Stimulated activated CD8-positive, alpha-beta memory T cell treated with anti-CD3 and anti-CD28 coated beads, Interleukin-15, amount 100 ng/mL, for 1 hour (primary cell): Measurements from ENCODE around the gene RFX3.

Experiments
- DNase-seq: peaks from one replicate; pipeline ENCODE4 v3.0.0-alpha.2; 2020; ENCODE audit warnings: low read depth

The RFX3 gene

GRCh38 chr9:3205421-3206095, 320.2 kb downstream of the RFX3 start:
- no peak for DNase-seq

- no peak for DNase-seq
Measured at GRCh38 chr9:3200331-3200774, 325.4 kb downstream of the RFX3 start.

DNA sequence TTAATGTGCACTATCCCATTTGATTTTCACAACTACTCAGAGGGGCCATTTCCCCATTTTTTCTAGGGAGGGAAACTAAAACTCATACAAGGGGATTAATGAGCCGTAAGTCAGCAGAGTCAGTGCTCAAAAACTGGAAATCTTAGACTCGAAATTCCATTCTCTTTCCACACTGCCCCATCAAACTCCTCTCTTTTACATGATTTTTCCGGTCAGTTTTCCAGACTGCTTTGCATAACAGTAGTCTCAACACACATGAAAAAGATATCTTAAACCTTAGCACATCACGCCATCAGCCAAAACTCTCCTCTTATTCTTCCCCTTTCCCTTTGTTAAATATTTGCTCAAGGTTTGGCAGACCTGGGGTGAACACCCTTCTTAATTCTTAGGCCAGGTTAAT, 332.0 kb downstream of the RFX3 start:
- no peak for DNase-seq

GRCh38 chr9:3191715-3192114, 334.1 kb downstream of the RFX3 start:
- DNase-seq, result no peak

DNA sequence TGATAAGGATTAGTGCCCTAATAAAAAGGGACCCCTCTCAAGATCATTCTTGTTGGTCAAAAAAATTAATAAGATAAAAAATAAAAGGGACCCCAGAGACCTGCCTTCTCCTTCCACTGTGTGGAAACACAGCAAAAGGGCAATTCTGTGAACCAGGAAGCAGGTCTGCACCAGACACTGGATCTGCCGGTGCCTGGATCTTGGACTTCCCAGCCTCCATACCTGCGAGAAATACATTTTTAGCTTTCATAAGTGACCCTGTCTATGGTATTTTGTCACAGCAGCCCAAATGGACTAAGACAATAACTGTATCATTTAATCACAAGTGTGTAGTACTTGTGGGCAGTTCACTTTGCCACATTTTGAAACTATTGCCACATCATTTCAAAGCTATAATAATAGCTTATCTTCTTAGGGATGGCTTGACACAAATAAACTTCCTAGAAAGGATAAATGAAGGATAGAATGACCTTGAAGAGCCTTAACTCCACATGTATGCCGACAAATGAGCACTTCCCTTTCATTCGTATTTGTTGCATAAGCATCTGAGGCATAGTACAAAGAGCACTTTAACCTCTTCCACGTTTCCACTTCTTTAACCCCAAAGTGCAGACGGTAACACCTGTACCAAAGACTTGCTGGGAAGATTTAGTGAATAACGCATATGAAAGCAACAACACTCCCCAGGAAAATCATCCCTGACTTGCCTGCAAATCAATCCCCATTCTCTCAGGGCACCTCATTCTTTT, 336.5 kb downstream of the RFX3 start:
- no peak for DNase-seq

- no peak for DNase-seq
Measured at GRCh38 chr9:3186751-3187150, 339.1 kb downstream of the RFX3 start.

DNA sequence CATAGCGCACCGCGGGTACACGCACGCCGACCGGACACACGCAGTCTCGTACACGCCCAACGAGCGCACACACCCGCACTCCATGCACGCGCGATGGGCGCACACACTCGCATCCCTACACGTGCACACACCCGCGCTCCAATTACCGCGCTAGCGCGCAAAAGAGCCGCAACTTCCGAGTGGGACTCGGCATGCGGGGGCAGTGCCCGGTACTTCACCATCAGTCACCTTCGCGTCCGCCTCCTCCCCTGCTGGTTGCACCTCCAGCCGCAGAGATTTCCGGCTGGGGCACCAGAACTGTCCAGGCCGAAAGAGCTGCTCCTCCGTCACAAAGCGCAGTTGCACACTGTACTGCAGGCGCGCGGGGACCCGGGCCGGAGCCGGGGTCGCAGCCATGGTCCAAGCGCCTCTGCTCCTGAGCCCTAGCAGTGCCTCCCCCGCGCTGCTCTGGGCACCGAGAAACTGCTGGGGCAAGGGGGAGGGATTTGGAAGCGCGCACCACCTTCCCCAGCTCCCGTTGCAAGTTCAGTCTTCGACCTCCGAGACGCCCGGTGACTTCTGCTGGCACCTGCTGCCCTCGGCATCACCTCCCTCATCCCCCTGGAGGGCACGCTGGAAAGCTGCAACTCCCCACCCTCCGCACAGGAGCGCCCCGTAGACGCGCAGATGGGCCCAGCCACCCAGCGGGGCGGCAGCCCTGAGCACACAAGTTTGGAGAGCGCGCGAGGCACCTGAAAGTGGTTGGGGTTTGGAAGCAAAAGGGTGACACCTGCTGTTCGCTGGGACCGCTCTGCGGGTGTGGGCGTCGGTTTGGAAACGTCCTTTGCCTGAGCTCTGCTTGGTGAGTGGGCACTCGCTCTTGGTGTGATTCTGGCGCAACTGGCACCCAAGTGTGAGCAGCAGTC, 344.5 kb downstream of the RFX3 start:
- no peak for DNase-seq

GRCh38 chr9:3180696-3181048, 345.1 kb downstream of the RFX3 start:
- DNase-seq, result no peak

DNA sequence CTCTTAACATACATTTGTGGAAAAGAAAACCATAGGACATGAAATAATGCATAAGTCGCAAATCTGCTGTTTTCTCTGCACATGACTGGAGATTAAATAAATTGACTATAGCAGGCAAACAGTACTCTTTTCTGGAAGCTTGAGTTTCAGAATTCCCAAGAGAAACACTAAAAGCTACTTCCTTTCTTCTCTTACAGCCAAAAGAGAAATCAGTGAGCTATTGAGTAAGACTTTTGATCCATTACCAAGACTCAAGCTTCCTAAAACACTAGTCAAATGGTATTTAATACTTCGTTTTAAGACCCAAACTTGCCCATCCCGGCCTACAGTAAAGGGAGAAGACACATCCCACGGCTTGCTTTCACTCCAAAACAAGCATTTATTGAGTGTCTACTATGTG, 346.1 kb downstream of the RFX3 start:
- no peak for DNase-seq

DNA sequence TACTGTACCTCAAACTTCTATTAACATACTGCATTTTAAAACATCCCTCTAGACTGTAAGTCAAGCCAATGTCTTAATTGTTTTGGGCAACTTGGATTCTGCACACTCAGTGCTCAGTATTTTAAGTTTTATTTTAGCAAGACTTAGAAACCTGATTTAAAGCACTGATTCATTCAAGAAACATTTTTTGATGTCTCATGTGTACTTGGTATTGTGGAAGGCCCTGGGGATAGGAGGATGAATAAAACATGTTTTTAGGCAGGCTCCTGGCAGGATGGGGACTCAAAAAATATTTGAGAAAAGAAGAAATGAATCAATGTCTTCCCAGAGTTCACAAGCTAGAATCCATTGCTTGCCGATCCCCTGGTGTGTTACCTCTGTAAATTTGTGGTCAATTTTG, 347.9 kb downstream of the RFX3 start:
- DNase-seq, result no peak

- DNase-seq, result no peak
Measured at GRCh38 chr9:3177146-3177761, 348.5 kb downstream of the RFX3 start.

- DNase-seq, result no peak
Measured at GRCh38 chr9:3173374-3173773, 352.4 kb downstream of the RFX3 start.

GRCh38 chr9:3170819-3171218, 355.0 kb downstream of the RFX3 start:
- no peak for DNase-seq
